NCI-H1092 treated with DMSO at 0.1 percent for 48 hours (cell line): Measurements from ENCODE around the gene LENG8.
"Not testable (repeated sequence)": the region's sequence is repeated elsewhere in the genome, so short reads cannot be mapped to it uniquely, and the experiment has no call there.

Source experiments
- DNase-seq: peaks from one replicate; lab custom pipeline; 2025; lab: John Stamatoyannopoulos, UW

Gene LENG8

GRCh38 chr19:54484451-54484850, 35.5 kb downstream of the LENG8 start:
- no peak for DNase-seq

GRCh38 chr19:54485851-54486250, 36.9 kb downstream of the LENG8 start:
- no peak for DNase-seq

DNA sequence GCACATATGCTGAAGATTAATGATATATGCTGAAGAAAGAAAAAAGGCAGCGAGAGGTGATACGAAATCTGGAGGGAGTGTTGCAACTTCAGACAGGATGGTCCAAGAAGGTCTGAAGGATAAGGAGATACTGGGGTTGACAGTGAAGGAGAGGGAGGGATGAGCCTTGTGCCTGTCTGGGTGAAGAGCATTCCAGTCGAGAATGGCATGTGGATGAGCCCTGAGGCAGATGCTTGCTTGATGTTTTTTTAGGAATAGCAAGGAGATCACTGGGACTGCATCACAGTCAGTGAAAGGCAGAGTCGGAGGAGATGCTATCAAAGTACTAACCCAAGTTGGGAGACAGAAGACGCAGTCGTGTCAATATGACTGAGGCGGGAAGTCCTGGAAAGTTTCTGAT, 40.3 kb downstream of the LENG8 start:
- no peak for DNase-seq

GRCh38 chr19:54489766-54490165, 40.8 kb downstream of the LENG8 start:
- no peak for DNase-seq

DNA sequence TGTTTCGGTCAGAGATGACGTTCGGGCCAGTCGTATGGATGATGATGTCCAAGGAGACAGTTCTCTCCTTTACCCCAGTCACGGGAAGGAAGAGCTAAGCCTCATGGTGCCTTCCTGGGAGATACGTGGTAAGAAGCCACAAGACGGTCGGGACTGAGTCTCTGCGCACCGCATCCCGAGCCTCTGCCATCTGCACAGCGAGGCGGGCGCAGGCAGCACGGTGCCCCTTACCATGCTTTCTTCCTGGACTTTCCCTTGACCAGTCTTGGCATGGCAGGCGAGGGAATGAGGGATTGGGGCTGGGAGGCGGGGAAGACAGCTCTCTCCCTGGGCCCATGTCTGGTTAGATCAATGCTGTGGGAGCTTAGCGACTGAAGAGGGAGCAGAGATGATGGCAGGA, 43.6 kb downstream of the LENG8 start:
- no peak for DNase-seq

- DNase-seq, result not testable (repeated sequence)
Observed at GRCh38 chr19:54493056-54493455, 44.1 kb downstream of the LENG8 start.

DNA sequence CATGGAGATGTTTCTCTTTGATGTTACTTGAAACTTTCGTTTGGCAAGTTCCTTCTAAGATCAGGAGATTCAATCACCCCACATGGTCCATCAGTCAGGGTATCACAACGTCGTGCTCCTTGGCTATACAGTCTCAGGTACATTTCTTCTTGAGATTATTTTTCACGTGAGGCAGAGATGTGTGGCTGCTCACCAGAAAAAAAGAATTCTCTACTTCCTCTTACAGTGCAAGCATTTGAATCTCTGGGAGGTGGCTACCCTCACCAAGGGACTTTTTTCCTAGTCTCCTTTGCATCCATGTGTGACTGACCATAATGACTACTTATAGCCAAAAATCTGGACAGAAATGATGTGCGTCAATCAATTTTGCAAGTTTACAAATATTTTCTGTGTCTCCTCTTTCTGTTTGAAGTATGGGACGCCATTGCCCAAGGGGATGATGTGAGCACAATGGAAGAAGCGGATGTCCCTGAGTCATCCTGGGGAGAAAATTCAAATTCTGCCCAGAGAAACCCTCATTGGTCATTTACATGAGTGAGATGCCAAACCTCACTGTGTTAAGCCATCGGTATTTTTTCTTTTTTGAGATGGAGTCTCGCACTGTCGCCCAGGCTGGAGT, 45.1 kb downstream of the LENG8 start:
- DNase-seq, result no peak

- DNase-seq, result not testable (repeated sequence)
Observed at GRCh38 chr19:54495284-54495683, 46.3 kb downstream of the LENG8 start.

DNA sequence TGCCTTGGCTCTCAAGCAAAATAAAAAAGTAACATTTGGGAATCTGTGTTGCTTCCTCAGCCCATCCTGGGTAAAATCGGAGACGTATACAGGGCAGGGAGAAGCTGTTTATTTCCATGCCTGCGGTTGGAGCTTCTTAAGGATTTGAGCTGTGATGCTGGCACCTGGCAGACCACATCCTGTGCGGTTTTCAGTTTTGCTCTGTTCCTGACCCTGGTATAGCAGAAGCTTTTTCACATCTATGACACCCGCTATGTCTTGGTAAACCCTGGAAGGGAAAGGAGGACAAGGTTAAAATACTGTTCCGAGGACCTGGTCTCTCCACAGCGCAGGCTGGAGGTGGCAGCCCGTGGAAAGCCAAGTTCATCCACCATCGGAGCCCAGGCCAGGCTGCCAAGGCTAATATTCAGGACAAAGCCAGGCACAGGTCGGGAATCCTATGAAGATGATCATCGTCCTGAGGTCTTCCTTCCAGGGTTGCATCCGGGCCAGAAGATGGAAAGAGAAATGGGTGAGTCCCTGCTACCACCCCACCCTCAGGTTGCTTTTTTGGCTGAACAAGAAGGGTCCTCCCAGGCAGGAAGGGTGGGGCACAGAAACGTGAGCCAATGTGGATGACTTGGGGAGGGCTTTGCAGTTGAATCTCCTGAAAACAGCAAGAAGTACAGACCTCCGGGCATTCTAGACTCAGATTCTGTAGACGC, 48.9 kb downstream of the LENG8 start:
- DNase-seq, result not testable (repeated sequence)

GRCh38 chr19:54498451-54498772, 49.4 kb downstream of the LENG8 start:
- DNase-seq, result not testable (repeated sequence)

- no peak for DNase-seq
Observed at GRCh38 chr19:54502518-54503048, 53.6 kb downstream of the LENG8 start, which contains the start of gene LAIR2. TSS of gene LAIR2 (plus strand) at chr19:54502831. CDS start at chr19:54502919, 88 bp downstream.

DNA sequence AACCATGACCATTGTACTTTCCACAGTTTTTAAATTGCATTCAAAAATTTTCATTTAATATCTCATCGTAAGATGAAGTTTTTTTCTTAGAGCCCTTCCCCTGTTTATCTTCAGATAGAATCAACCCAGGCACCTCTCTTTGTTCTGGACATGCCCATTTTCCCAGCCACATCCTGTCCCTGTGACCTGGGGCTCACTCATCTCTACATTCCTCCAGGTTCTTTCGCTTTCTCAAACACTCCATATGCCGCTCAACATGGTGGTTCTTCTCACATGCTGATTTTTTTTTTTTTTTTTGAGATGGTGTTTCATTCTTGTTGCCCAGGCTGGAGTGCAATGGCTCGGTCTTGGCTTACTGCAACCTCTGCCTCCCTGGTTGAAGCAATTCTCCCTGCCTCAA, 56.5 kb downstream of the LENG8 start:
- DNase-seq, result not testable (repeated sequence)

DNA sequence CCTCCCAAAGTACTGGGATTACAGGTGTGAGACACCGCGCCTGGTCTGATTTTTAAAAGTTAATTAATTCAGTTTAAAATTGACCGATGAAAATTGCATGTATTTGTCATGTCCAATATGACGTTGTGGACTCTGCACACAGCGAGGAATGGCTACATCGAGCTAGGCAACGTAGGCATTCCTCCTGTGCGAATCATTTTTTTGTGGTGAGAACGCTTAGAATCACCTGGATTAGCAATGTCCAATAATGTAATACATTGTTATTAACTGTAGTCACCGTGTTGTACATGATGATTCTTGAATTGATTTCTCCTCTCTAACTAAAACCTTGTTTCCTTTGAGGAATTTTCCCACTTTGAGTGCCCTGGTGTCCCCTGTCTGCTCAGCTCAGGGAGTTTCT, 57.1 kb downstream of the LENG8 start:
- DNase-seq, result no peak

GRCh38 chr19:54507038-54507717, 58.2 kb downstream of the LENG8 start:
- not testable (repeated sequence) for DNase-seq

GRCh38 chr19:54507824-54508223, 58.8 kb downstream of the LENG8 start:
- no peak for DNase-seq

DNA sequence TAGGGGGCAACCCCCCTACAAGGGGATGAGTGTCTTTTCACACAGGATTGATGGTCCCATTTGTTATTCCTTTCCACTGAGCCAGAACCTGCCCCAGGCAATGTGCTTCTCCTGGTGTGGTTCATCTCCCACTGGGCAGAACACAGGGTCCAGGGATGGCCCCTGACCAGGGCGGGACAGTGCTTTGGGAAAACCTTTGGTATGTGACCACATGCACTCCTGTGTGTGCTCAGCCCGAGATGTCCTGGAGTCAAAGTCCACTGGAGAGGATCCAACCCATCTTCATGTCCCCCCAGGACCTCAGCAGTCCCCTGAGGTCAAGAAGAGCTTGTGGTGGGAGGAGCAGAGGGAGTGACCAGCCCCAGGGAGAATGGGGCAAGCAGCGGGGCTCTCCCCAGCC, 59.5 kb downstream of the LENG8 start:
- not testable (repeated sequence) for DNase-seq

- DNase-seq, result not testable (repeated sequence)
Observed at GRCh38 chr19:54509200-54509940, 60.4 kb downstream of the LENG8 start.
